Activated CD8-positive, alpha-beta memory T cell treated with anti-CD3 and anti-CD28 coated beads, Interleukin-2, amount 50 U/mL, for 24 hours (primary cell): ENCODE results near the gene CFAP69.

ENCODE experiments used
- DNase-seq: peaks from one replicate; pipeline ENCODE4 v3.0.0-alpha.2; 2020; ENCODE audit errors: extremely low read depth

The CFAP69 gene, protein sequence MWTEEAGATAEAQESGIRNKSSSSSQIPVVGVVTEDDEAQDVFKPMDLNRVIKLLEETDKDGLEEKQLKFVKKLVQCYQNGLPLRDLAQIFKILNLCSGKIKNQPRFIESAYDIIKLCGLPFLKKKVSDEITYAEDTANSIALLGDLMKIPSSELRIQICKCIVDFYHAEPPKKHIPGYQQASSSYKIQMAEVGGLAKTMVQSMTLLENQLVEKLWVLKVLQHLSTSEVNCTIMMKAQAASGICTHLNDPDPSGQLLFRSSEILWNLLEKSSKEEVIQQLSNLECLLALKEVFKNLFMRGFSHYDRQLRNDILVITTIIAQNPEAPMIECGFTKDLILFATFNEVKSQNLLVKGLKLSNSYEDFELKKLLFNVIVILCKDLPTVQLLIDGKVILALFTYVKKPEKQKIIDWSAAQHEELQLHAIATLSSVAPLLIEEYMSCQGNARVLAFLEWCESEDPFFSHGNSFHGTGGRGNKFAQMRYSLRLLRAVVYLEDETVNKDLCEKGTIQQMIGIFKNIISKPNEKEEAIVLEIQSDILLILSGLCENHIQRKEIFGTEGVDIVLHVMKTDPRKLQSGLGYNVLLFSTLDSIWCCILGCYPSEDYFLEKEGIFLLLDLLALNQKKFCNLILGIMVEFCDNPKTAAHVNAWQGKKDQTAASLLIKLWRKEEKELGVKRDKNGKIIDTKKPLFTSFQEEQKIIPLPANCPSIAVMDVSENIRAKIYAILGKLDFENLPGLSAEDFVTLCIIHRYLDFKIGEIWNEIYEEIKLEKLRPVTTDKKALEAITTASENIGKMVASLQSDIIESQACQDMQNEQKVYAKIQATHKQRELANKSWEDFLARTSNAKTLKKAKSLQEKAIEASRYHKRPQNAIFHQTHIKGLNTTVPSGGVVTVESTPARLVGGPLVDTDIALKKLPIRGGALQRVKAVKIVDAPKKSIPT

DNA sequence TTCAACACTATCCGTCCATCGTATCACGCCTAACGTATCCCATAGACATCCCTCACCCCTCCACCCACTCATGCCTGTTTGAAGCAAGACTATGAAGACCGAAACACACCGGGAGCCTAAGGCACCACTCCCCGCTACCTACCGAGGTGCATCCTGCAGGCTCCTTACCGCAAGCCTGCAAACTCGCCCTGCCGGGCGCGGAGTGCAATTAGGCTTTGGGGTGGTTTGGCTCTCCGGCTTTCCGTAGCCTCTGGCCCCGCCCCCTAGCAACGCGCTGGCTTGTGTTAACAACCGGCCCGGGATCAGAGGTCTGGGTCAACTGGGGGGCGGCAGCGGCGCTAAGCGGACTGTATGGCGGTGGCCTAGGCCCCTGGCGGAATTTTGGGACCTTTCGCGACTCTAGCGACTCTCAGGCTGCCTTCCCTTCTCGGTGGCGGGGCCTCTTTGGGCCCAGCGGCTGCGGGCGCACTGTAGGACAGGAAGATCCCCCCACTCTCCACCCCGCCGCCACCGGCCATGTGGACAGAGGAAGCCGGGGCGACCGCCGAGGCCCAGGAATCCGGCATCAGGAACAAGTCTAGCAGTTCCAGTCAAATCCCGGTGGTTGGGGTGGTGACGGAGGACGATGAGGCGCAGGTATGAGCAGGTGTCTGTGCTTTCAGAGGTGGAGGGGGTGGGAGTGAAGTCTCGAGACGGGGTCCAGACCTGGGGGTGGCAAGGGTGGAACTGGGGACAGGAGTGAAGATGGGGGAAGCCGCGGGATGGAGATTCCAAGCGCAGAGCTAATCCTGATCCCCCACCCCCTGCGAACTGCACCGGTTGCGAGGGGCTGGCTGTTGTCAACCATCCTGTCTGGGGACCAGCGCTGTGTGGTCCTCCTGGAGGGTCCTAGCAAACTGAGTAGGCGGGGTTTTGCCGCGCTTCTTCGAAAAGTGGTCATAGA, at the start of gene CFAP69:
Gene CFAP69 (plus strand): TSS at position 266 of the 943 bp plus-strand sequence. CDS start 251 bp downstream, at position 517.
- DNase-seq: peak; percentile 63

DNA sequence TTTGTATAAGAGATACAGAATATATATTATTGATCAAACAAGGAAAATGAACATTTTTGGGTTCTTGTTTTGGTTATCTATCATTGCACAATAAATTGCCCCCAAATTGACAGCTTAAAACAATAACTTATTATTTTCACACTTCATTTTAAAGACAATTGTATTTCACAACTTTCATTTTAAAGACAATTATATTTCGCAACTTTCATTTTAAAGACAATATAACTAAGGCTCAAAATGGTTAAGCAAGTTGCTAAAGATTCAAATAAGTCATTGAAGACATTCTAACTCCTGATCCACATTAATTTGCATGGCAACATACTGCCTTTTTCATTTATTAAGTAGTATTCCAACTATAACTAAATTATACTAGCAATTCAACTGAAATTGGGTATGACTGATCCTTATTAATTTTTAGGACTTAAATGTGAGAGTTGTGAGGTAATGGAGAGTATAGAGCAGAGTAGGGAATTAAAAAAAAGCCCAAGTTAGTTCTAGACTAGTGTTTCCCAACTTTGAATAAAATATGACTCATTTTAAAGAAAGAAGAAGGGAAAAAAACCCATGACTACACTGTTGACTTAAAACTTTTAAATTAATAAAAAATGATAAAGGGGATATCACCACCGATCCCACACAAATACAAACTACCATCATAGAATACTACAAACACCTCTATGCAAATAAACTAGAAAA, 43.3 kb upstream of the CFAP69 start:
- no peak for DNase-seq

DNA sequence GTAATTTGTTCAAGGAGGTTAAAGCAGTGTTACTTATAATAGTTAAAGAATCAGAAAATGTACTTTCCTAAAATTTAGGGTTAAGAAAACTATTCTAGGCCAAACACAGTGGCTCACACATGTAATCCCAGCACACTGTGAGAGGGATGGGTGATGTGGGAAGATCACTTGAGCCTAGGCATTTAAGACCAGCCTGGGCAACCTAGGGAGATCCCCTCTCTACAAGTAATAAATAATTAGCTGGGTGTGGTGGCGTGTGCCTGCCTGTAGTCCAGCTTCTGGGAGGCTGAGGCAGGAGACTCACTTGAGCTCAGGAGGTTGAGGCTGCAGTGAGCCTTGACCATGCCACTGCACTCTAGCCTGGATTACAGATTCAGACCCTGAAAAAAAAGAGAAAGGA, 37.0 kb upstream of the CFAP69 start:
- DNase-seq: no peak

DNA sequence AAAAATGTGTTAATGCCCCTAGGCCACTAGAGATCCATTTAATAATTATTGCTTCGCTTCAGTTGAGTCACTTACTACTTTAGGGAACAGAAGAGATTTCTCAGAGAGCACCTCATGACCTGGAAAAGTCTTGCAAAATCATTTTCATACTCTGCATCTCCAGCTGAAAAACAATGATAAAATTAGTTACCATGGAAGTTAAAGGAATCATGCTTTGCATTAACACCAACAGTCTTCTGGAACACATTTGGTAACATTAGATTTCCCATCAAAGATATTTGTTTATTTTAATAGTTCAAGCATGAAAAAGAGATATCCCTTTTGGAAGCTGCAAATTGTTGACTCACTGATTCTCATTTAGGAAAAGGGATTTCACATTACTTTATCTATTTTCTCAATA, 35.2 kb upstream of the CFAP69 start:
- DNase-seq: no peak

- DNase-seq: no peak
These were observed 34.5 kb upstream of the CFAP69 start for GRCh38 chr7:90210475-90210874.

DNA sequence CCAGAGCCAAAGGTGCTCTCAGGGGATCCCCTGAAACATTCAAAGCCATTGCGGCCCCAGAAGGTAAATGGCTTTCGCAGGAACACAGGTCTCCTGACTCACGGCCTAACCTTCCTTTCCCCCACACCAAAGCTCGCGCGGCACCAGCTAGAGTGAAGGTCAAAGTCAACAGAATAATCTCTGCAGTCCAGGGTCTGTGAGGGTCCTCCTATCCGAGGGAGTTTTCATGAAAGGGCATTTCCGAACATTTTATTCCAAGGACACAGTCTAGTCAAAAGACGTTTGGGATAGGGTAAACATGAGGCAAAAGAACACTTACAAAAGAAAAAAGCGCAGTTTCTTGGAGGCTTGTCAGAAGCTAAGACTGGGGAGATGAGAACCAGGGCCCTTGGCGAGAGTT, 34.0 kb upstream of the CFAP69 start:
- DNase-seq: no peak

DNA sequence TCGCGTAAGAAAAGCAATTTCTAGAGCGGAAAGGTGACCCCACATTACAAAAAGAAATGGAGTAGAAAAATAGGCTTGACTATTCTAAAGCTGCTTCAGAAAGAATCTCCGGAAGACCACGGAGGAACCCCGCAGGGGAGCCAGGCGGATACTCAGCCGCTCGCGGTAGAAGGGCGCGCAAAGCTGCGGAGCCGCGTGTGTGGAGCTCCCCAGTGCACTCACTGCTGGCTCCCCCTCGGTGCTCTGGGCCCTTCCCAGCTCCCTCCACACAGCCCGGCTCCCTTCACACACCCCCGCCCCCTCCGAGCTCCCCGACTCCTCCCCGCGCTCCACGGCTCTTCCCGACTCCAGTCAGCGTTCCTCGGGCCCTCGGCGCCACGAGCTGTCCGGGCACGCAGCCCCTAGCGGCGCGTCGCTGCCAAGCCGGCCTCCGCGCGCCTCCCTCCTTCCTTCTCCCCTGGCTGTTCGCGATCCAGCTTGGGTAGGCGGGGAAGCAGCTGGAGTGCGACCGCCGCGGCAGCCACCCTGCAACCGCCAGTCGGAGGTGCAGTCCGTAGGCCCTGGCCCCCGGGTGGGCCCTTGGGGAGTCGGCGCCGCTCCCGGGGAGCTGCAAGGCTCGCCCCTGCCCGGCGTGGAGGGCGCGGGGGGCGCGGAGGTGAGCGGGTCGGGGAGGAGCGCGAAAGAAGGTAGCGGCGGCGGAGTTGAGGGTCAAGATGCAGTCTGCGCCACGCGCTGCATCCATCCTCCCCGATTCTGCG, 33.4 kb upstream of the CFAP69 start, which contains the start of gene STEAP2:
Gene STEAP2 (plus strand): TSS at position 350 of the 758 bp plus-strand sequence. CDS start 13,343 bp downstream, outside the sequence.
- DNase-seq: no peak

- DNase-seq: no peak
These were observed 32.9 kb upstream of the CFAP69 start for GRCh38 chr7:90212149-90212495.

- DNase-seq: no peak
These were observed 31.5 kb upstream of the CFAP69 start for GRCh38 chr7:90213521-90213920.

DNA sequence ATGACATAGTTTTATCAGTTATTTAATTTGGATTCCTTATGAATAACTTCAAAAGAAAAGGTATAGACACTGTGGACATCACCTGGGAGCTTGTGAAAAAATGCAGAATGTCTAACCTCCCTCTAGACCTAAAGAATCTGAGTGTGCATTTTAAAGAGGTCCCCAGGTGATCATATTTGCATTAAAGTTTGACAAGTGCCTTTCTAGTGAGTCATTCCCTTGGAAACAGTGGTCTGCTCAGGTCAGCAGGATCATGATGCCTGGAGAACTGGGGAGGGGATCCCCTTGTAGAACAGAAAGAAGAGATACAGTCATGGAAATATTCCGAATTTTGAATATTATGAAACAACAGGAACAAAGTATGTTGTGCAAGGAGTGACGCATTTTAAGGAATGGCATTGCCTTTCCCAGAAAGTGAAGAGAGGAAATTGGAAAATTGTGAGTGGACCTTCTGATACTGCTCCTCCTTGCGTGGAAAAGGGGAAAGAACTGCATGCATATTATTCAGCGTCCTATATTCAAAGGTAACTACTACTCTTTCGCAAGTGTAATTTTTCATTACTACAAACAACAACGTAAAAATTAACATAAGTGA, 28.8 kb upstream of the CFAP69 start:
- no peak for DNase-seq

DNA sequence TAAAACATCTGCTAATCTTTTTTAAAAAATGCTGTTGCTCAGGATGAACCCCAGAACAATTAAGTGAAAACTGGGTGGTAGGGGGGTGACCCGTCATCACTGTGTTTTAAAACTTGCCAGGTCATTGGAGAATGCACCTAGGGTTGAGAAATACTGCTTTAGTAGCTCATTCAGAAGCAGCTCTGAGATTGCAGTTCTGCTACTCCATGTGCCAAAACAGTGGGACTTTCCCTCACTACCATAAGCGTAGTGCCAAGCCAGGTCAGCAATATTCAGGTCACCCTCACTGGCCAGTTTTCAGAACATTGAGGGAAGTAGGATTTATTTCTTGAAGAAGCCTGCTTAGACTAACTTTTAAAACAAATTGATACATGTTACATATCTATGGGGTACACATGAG, 28.2 kb upstream of the CFAP69 start:
- DNase-seq: no peak

GRCh38 chr7:90222390-90222789, 22.6 kb upstream of the CFAP69 start:
- DNase-seq: no peak

- DNase-seq: no peak
These were observed 21.9 kb upstream of the CFAP69 start for GRCh38 chr7:90222811-90223725.

DNA sequence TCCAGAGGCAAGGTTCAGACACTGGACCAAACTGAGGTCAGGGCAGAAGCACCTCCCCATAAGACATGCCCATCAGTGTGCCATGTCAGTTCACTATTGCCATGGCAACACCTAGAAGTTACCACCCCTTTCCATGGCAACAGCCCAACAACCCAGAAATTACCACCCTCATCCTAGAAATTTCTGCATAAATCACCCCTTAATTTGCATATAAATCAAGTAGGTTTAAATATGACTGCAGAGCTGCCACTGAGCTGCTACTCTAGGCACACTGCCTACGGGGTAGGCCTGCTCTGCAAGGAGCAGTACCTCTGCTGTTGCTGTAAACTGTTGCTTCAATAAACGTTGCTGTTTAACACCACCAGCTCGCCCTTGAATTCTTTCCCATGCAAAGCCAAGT, 20.8 kb upstream of the CFAP69 start:
- DNase-seq: no peak

- no peak for DNase-seq
These were observed 19.8 kb upstream of the CFAP69 start for GRCh38 chr7:90225181-90225580.

GRCh38 chr7:90225601-90226000, 19.4 kb upstream of the CFAP69 start:
- no peak for DNase-seq

- DNase-seq: no peak
These were observed 17.7 kb upstream of the CFAP69 start for GRCh38 chr7:90227259-90227658.

DNA sequence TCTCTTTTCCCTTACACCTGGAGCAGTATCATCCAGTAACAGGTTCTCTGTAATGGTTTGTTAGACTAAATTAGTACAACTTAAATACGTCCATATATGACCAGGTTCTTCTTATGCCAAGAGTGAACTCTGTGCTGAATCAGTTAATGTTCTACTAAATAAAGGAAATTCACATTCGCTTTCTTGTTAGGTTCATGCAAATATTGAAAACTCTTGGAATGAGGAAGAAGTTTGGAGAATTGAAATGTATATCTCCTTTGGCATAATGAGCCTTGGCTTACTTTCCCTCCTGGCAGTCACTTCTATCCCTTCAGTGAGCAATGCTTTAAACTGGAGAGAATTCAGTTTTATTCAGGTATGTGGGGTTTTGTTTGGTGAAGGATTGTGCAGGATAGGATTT, 15.3 kb upstream of the CFAP69 start:
- DNase-seq: no peak

DNA sequence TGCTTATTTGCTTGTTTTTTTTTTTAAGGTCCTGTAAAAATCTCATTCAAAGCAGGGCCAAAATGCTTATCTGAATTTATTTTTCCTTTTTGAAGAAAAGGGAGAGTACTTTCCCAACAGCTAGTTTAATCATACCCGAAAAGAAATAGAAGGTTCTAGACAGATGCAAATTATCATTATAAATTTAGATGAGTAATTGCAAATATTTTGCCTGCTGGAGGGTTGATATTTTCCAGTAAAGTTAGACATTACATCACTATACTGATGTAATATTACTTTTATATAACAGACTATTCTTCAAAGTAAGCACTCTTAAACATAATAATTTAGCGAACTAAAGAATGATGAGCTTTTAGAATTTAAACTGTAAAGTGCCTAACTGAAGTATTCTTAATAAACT, 14.1 kb upstream of the CFAP69 start:
- no peak for DNase-seq
